ENCODE data around the gene NAXD. TPM values are rescaled to one million over a fixed set of nuclear protein-coding genes. Genes with fewer than 3 reads are reported as not detected.
"Not testable (repeated sequence)": the region's sequence is repeated elsewhere in the genome, so short reads cannot be mapped to it uniquely, and the experiment has no call there.

Gene NAXD
- total and polyA plus RNA-seq, 7 experiments from 2014 or later, result 17.2 to 35.4 (median 25.9) TPM

DNA sequence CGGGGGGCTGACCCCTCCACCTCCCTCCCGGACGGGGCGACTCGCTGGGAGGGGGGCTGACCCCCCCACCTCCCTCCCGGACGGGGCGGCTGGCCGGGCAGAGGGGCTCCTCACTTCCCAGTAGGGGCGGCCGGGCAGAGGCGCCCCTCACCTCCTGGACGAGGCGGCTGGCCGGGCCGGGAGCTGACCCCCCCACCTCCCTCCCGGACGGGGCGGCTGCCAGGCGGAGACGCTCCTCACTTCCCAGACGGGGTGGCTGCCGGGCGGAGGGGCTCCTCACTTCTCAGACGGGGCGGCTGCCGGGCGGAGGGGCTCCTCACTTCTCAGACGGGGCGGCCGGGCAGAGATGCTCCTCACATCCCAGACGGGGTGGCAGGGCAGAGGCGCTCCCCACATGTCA is 9.1 kb upstream of the NAXD start:
- H3K4me1 ChIP-seq (ENCODE audit: control insufficient read depth in 2 of 2, insufficient read depth in 2 of 2, low read length in 2 of 2); POLR2A ChIA-PET; H3K4me3 ChIP-seq (ENCODE audit: low read length); H3K27me3 ChIP-seq (ENCODE audit: control insufficient read depth in 2 of 2, insufficient read depth in 2 of 2, low read length in 2 of 2); H3K27ac Mint-ChIP-seq; H3K9me3 Mint-ChIP-seq; DNase-seq; H3K36me3 Mint-ChIP-seq; CTCF ChIA-PET; H3K4me3 Mint-ChIP-seq; intact Hi-C loops (cut with micrococcal nuclease); H3K36me3 ChIP-seq (ENCODE audit: control insufficient read depth in 2 of 3, insufficient read depth in 3 of 3, low read length in 3 of 3); H3K9me3 ChIP-seq (ENCODE audit: control insufficient read depth in 2 of 3, low read length in 3 of 3); ATAC-seq; H3K27ac ChIP-seq (ENCODE audit: low read depth, low read length); H3K4me1 Mint-ChIP-seq: not testable (repeated sequence)
- H3K27me3 Mint-ChIP-seq, result peaks cover 0 to 17% (median 4%) of the 10 kb centered on the region in 5 donors

- no peaks in the 10 kb centered on the region for H3K27me3 ChIP-seq (ENCODE audit: control insufficient read depth in 2 of 2, insufficient read depth in 2 of 2, low read length in 2 of 2)
- intact Hi-C loops (cut with micrococcal nuclease), result no loop called here
- H3K9me3 Mint-ChIP-seq, result peaks cover 0 to 5% (median 2%) of the 10 kb centered on the region in 11 donors
- H3K27ac Mint-ChIP-seq, result no peak overlapping the region
- H3K36me3 ChIP-seq (ENCODE audit: control insufficient read depth in 2 of 3, insufficient read depth in 3 of 3, low read length in 3 of 3), result no peaks in the 10 kb centered on the region
- no peak for ATAC-seq
- no peaks in the 10 kb centered on the region for H3K9me3 ChIP-seq (ENCODE audit: control insufficient read depth in 2 of 3, low read length in 3 of 3)
- no peak overlapping the region for H3K4me3 Mint-ChIP-seq
- no peaks in the 10 kb centered on the region for H3K4me1 ChIP-seq (ENCODE audit: control insufficient read depth in 2 of 2, insufficient read depth in 2 of 2, low read length in 2 of 2)
- no peak overlapping the region for H3K4me3 ChIP-seq (ENCODE audit: low read length)
- no peak overlapping the region for H3K27ac ChIP-seq (ENCODE audit: low read depth, low read length)
- DNase-seq, result no peak
- peaks cover 0 to 5% (median 0%) of the 10 kb centered on the region in 5 donors for H3K36me3 Mint-ChIP-seq
- ChIA-PET CTCF (no interaction called here), POLR2A (no interaction called here)
- H3K4me1 Mint-ChIP-seq, result peaks cover 0 to 9% (median 0%) of the 10 kb centered on the region in 7 donors
- peaks cover 0 to 15% (median 4%) of the 10 kb centered on the region in 5 donors for H3K27me3 Mint-ChIP-seq
These were observed 7.6 kb upstream of the NAXD start for GRCh38 chr13:110607675-110608224.

DNA sequence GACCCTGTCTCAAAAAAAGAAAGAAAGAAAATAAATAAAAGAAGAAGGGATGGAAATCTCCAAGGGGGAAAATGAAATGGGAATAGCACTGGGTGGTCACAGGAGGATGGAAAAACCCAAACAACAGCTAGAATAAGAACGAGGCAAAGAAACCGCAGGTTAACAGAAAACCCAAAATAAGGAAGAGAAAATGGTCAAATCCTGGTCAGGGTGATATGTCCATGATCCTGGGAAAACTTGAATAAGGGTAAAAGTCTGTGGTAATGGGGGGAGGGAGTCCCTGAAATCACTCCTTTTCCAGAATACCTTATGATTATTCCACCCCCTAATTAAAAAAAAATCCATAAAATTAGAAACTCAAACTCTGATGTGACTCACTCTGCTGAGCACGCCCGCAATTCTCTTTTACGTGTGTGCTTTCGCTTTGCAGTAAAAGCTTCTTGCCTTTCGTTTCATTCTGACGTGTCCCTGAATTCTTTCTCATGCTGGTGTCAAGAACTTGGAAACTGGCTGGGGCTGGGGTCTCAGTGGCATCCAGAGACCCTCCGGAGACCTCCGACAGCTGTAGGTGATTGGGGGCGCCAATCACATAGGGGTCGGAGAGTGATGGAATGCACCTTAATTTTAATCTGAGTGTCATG is 4.3 kb upstream of the NAXD start:
- ChIA-PET CTCF (no interaction called here), POLR2A (no interaction called here)
- DNase-seq (no peak), ATAC-seq (no peak)
- peaks cover 0 to 9% (median 3%) of the 10 kb centered on the region in 5 donors for H3K36me3 Mint-ChIP-seq
- H3K27me3 Mint-ChIP-seq, result peaks cover 0 to 9% (median 0%) of the 10 kb centered on the region in 5 donors
- peaks cover 0 to 11% (median 3%) of the 10 kb centered on the region in 11 donors for H3K9me3 Mint-ChIP-seq
- H3K27ac Mint-ChIP-seq, result peak overlapping the region in 1 of 9 donors; percentile 44
- H3K36me3 ChIP-seq (ENCODE audit: control insufficient read depth in 2 of 3, insufficient read depth in 3 of 3, low read length in 3 of 3), result peaks cover 0 to 3% (median 0%) of the 10 kb centered on the region in 3 experiments
- H3K4me1 ChIP-seq (ENCODE audit: control insufficient read depth in 2 of 2, insufficient read depth in 2 of 2, low read length in 2 of 2), result peaks cover 0 to 4% of the 10 kb centered on the region in 2 donors
- no peaks in the 10 kb centered on the region for H3K27me3 ChIP-seq (ENCODE audit: control insufficient read depth in 2 of 2, insufficient read depth in 2 of 2, low read length in 2 of 2)
- H3K27ac ChIP-seq (ENCODE audit: low read depth, low read length), result no peak overlapping the region
- intact Hi-C loops (cut with micrococcal nuclease), result loop anchor here (10.0 kb wide), 2 partner anchors 156 to 574 kb away; no protein-coding TSS in a partner anchor
- H3K4me3 Mint-ChIP-seq, result peak overlapping the region in 1 of 10 donors; percentile 23
- H3K4me3 ChIP-seq (ENCODE audit: low read length), result no peak overlapping the region
- no peaks in the 10 kb centered on the region for H3K9me3 ChIP-seq (ENCODE audit: control insufficient read depth in 2 of 3, low read length in 3 of 3)
- H3K4me1 Mint-ChIP-seq, result peaks cover 0 to 13% (median 5%) of the 10 kb centered on the region in 7 donors

GRCh38 chr13:110615005-110615321 is 382 bp upstream of the NAXD start:
- ChIA-PET CTCF (no interaction called here), POLR2A (interaction anchor here (1.3 to 1.9 kb wide), 2 partner anchors 53 to 100 kb away, joined by 3 to 24 read pairs; partner anchors contain the start of gene RAB20)
- intact Hi-C loops (cut with micrococcal nuclease), result loop anchor here (1.0 to 10.0 kb wide), 7 partner anchors 53 to 570 kb away; partner anchors contain the start of genes ANKRD10 (in 1 of the 2), CARS2 (in 1 of the 2) and RAB20 (in 1 of the 2)
- H3K4me1 ChIP-seq (ENCODE audit: control insufficient read depth in 2 of 2, insufficient read depth in 2 of 2, low read length in 2 of 2), result peaks cover 9 to 13% of the 10 kb centered on the region in 2 donors
- Mint-ChIP-seq H3K4me3 (peak overlapping the region; percentile 86 to 97 (median 95)), H3K9me3 (peaks cover 0 to 6% (median 0%) of the 10 kb centered on the region in 11 donors), H3K36me3 (peaks cover 0 to 7% (median 4%) of the 10 kb centered on the region in 5 donors), H3K4me1 (peaks cover 13 to 43% (median 37%) of the 10 kb centered on the region in 7 donors), H3K27me3 (peaks cover 0 to 6% (median 0%) of the 10 kb centered on the region in 5 donors), H3K27ac (peak overlapping the region; percentile 85 to 96 (median 93))
- no peaks in the 10 kb centered on the region for H3K9me3 ChIP-seq (ENCODE audit: control insufficient read depth in 2 of 3, low read length in 3 of 3)
- DNase-seq (no peak), ATAC-seq (no peak)
- peak overlapping the region; percentile 75 for H3K27ac ChIP-seq (ENCODE audit: low read depth, low read length)
- H3K36me3 ChIP-seq (ENCODE audit: control insufficient read depth in 2 of 3, insufficient read depth in 3 of 3, low read length in 3 of 3), result peaks cover 0 to 3% (median 0%) of the 10 kb centered on the region in 3 experiments
- peak overlapping the region; percentile 71 for H3K4me3 ChIP-seq (ENCODE audit: low read length)
- H3K27me3 ChIP-seq (ENCODE audit: control insufficient read depth in 2 of 2, insufficient read depth in 2 of 2, low read length in 2 of 2), result no peaks in the 10 kb centered on the region

GRCh38 chr13:110616103-110617101 is 1.1 kb downstream of the NAXD start:
- peak in 8 of 9 donors; percentile 3 to 63 (median 30) for DNase-seq
- Histone ChIP-seq H3K4me3 (ENCODE audit: low read length) (peak overlapping the region; percentile 71), H3K9me3 (ENCODE audit: control insufficient read depth in 2 of 3, low read length in 3 of 3) (no peaks in the 10 kb centered on the region), H3K4me1 (ENCODE audit: control insufficient read depth in 2 of 2, insufficient read depth in 2 of 2, low read length in 2 of 2) (peaks cover 9 to 13% of the 10 kb centered on the region in 2 donors), H3K36me3 (ENCODE audit: control insufficient read depth in 2 of 3, insufficient read depth in 3 of 3, low read length in 3 of 3) (peaks cover 0 to 3% (median 0%) of the 10 kb centered on the region in 3 experiments), H3K27ac (ENCODE audit: low read depth, low read length) (peak overlapping the region; percentile 75), H3K27me3 (ENCODE audit: control insufficient read depth in 2 of 2, insufficient read depth in 2 of 2, low read length in 2 of 2) (no peaks in the 10 kb centered on the region)
- Mint-ChIP-seq H3K27ac (peak overlapping the region; percentile 56 to 92 (median 81)), H3K9me3 (peaks cover 0 to 6% (median 0%) of the 10 kb centered on the region in 11 donors), H3K36me3 (peaks cover 0 to 7% (median 4%) of the 10 kb centered on the region in 5 donors), H3K4me1 (peaks cover 20 to 54% (median 41%) of the 10 kb centered on the region in 7 donors), H3K4me3 (peak overlapping the region; percentile 86 to 97 (median 94)), H3K27me3 (peaks cover 0 to under 1% (median 0%) of the 10 kb centered on the region in 5 donors)
- ChIA-PET POLR2A (interaction anchor here (1.1 to 1.9 kb wide), 3 partner anchors 55 to 99 kb away, joined by 4 to 24 read pairs (median 5); partner anchors contain the start of gene RAB20), CTCF (interaction anchor here (0.6 kb wide), 1 partner anchor 299 kb away, joined by 3 read pairs; the partner anchor contains the start of gene ANKRD10)
- intact Hi-C loops (cut with micrococcal nuclease), result loop anchor here (1.0 to 10.0 kb wide), 7 partner anchors 13 to 568 kb away; partner anchors contain the start of gene ANKRD10 (in 1 of the 2)
- peak; percentile 43 for ATAC-seq

Data from naive thymus-derived CD4-positive, alpha-beta T cell (primary cell).